Activated CD8-positive, alpha-beta memory T cell treated with anti-CD3 and anti-CD28 coated beads, Interleukin-2, amount 50 U/mL, for 24 hours (primary cell): Measurements from ENCODE around the gene BIRC2.
"Not testable (repeated sequence)": the region's sequence is repeated elsewhere in the genome, so short reads cannot be mapped to it uniquely, and the experiment has no call there.

Source experiments
- DNase-seq: peaks from one replicate; pipeline ENCODE4 v3.0.0-alpha.2; 2020; ENCODE audit errors: extremely low read depth

BIRC2 gene

DNA sequence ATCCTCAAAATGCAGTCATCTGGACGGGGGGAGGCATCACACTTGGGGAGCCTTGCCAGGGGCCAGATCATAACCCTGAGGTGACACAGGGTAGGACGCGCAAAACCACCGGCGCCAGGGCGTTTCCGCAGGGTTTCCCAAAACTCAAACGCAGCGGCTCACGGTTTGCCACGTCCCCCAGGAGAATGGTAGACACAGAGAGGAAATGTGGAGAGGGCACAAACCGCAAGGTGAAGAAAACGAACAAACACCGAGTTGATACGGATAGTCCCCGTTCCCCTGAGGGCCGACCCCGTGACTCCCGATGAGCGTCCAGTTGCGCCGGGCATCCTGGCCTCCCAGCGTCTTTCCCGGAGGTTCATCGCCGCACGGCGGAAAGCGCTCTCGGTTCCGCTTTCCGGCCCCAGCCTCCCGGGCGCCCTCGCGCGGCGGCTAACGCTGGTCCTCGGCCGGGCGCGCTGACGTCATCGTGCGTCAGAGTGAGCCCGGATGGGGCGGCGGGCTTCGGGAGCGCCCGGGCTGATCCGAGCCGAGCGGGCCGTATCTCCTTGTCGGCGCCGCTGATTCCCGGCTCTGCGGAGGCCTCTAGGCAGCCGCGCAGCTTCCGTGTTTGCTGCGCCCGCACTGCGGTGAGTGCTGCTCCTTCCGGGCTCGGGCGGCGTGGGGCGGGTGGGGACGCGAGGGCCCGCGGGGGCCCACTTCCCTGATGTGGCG is at the start of gene BIRC2:
TSS of gene BIRC2 (plus strand) at position 467 of the 714 bp plus-strand sequence. CDS start 2,641 bp downstream, outside the sequence.
- DNase-seq, result peak; percentile 80

- DNase-seq, result not testable (repeated sequence)
Observed at GRCh38 chr11:102300837-102301236, 46.2 kb upstream of the BIRC2 start.

- DNase-seq, result no peak
Observed at GRCh38 chr11:102302241-102302640, 44.8 kb upstream of the BIRC2 start.

- DNase-seq, result no peak
Observed at GRCh38 chr11:102304686-102305085, 42.3 kb upstream of the BIRC2 start.

- no peak for DNase-seq
Observed at GRCh38 chr11:102305352-102306047, 41.5 kb upstream of the BIRC2 start.

GRCh38 chr11:102306048-102306597 is 40.9 kb upstream of the BIRC2 start:
- DNase-seq, result no peak

- DNase-seq, result no peak
Observed at GRCh38 chr11:102306817-102307726, 39.9 kb upstream of the BIRC2 start.

DNA sequence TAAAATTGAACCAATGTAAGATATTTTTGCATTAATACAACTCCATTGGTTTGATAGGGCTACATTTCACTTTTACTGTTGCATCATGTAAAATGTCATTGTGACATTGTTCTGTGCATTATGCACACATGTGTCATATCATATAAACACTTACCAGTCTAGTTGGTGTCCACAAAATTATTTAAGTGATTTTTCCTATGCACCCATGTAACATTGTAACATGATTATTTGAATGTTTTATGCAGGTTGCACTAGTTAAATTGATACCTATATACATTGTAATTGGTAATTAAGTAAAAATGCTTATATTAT is 39.3 kb upstream of the BIRC2 start:
- DNase-seq, result no peak

GRCh38 chr11:102309621-102310541 is 37.1 kb upstream of the BIRC2 start:
- no peak for DNase-seq

DNA sequence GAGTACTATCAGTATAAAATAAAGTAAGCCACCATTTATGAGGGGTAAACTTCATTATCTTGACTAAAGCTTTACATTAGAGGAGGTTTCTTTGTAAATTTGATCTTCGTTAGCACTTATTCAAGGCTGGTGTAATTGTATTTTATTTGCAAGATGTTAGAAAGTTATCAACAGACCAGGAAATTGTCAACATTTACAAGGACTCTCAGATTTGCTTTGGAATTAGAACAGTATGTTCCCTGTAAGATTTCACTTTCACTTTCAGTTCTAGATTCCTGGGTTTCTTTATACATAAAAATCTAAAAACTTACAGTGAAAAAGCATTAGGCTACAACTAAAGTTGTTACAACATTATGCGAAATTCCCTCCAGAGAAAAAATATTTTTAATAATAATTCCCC is 34.3 kb upstream of the BIRC2 start:
- no peak for DNase-seq

GRCh38 chr11:102313238-102313940 is 33.6 kb upstream of the BIRC2 start:
- DNase-seq, result no peak

DNA sequence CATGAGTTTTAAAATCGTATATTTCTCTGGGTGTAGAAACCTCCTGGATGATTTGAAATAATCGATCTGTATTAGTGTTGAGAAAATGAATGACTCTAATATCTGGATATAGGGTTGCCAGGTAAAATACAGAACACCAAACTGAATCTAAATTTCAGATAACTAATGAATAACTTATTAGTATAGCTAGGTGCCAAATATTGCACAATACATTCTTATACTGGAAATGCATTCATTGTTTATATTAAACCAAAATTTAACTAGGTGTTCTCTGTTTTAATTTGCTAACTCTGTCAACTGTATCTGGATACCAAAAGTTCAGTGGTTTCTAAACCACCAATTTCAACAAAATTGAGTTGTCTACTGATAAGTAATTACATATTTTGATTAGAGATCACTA is 32.2 kb upstream of the BIRC2 start:
- DNase-seq, result no peak

- DNase-seq, result no peak
Observed at GRCh38 chr11:102316346-102316904, 30.6 kb upstream of the BIRC2 start.

GRCh38 chr11:102317099-102317767 is 29.8 kb upstream of the BIRC2 start, which contains the start of gene BIRC3:
TSS of gene BIRC3 (plus strand) at chr11:102317484. CDS start at chr11:102324510, 7,026 bp downstream.
- peak; percentile 89 for DNase-seq

DNA sequence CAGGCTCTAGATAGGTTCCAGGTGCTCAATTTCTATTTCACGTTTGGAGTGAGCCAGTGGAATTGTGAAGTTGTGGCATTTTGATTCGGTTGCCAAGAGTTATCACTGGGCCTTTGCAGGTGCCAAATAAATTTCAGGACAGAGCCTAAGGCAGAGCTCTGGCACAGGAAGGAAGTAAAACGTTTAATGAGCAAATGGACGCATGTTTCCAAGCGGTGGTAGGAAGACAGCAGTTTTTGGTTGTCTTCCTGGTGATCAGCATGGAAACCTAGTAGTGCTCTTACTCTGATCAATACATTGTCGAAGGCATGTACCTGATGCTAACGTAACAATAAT is 29.3 kb upstream of the BIRC2 start:
- no peak for DNase-seq

DNA sequence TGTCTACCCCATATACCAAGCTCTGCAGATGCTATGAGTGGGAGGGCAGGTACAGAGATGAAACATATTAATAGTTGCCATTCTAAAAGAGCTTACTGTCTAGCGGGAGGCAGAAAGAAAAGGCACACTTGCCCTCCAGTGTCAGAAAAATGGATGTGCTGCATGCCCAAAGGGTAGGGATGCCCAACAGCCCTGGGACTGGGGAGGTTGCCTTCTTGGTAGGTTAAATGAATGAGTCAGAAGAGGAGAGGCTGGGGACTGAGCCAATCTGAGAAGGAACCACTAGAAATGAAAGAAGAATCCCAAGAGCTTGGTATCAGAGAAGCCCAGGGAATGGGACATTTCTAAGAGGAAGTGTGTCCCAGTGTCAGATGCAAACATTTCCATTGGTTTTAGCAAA is 28.5 kb upstream of the BIRC2 start:
- DNase-seq, result no peak

GRCh38 chr11:102319544-102319943 is 27.5 kb upstream of the BIRC2 start:
- no peak for DNase-seq

DNA sequence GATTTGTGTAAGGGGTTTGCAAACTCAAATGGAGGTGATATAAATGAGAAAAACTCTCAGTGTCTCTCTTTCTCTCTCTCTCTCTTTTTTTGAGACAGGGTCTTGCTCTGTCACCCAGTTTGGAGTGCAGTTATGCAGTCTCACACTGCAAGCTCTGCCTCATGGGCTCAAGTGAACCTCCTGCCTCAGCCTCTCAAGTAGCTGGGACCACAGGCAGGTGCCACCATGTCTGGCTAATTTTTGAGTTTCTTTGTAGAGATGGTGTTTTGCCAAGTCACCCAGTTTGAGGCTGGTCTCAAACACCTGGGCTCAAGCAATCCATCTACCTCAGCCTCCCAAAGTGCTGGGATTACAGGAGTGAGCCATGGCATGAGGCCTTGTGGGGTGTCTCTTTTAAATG is 26.8 kb upstream of the BIRC2 start:
- DNase-seq, result no peak

DNA sequence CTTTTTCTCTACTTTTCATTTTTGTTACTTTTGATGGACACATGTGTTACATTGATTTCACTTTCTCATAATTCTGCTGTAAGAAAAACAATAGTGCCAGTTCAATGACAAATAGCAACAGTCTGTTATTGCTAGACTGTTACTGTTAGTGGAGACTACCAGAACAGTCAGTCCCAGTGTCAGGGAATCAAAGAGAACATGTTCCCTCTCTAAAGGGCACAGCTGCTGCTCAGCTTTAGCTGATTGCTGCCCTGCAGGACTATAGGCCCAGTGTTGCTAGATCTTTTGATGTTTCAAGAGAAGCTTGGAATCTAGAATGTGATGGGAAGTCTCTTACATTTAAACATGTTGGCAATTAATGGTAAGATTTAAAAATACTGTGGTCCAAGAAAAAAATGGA is 26.3 kb upstream of the BIRC2 start:
- DNase-seq, result no peak

- no peak for DNase-seq
Observed at GRCh38 chr11:102322560-102322959, 24.5 kb upstream of the BIRC2 start.
